CD4-positive, alpha-beta T cell treated with Interleukin-6 at 100 ng/mL for 8 hours (primary cell): ENCODE results near the gene FXYD6.
A peak's percentile ranks its signal among the peaks of the same experiment; 100 is the strongest.

ENCODE experiments used
- DNase-seq: peaks from one replicate; pipeline ENCODE4 v3.0.0-alpha.2; 2020; ENCODE audit warnings: mixed read lengths, low spot score

FXYD6 gene

GRCh38 chr11:117885777-117886176, 9.3 kb upstream of the FXYD6 start:
- no peak for DNase-seq

- DNase-seq = no peak
Observed at GRCh38 chr11:117884994-117885393, 8.5 kb upstream of the FXYD6 start.

- no peak for DNase-seq
Observed at GRCh38 chr11:117883063-117883462, 6.6 kb upstream of the FXYD6 start.

- DNase-seq = no peak
Observed at GRCh38 chr11:117882311-117882905, 6.0 kb upstream of the FXYD6 start.

GRCh38 chr11:117881217-117881616, 4.8 kb upstream of the FXYD6 start:
- DNase-seq = no peak

- no peak for DNase-seq
Observed at GRCh38 chr11:117879516-117880480, 3.3 kb upstream of the FXYD6 start.

GRCh38 chr11:117878939-117879475, 2.5 kb upstream of the FXYD6 start:
- DNase-seq = no peak

GRCh38 chr11:117878314-117878938, 2.0 kb upstream of the FXYD6 start:
- DNase-seq = no peak

GRCh38 chr11:117877120-117877784, 794 bp upstream of the FXYD6 start:
- DNase-seq = no peak

- DNase-seq = no peak
Observed at GRCh38 chr11:117876059-117876340, 458 bp downstream of the FXYD6 start.

- peak; percentile 38 for DNase-seq
Observed at GRCh38 chr11:117875382-117876058, 938 bp downstream of the FXYD6 start.

GRCh38 chr11:117874910-117875381, 1.5 kb downstream of the FXYD6 start:
- no peak for DNase-seq

- no peak for DNase-seq
Observed at GRCh38 chr11:117874253-117874909, 2.1 kb downstream of the FXYD6 start.

GRCh38 chr11:117873828-117874125, 2.7 kb downstream of the FXYD6 start:
- no peak for DNase-seq

- DNase-seq = no peak
Observed at GRCh38 chr11:117872975-117873827, 3.3 kb downstream of the FXYD6 start.

GRCh38 chr11:117872420-117872961, 4.0 kb downstream of the FXYD6 start:
- no peak for DNase-seq

GRCh38 chr11:117871784-117872183, 4.7 kb downstream of the FXYD6 start:
- no peak for DNase-seq

- DNase-seq = no peak
Observed at GRCh38 chr11:117871160-117871559, 5.3 kb downstream of the FXYD6 start.

GRCh38 chr11:117870103-117870952, 6.1 kb downstream of the FXYD6 start:
- no peak for DNase-seq
